Measurements from ENCODE around the gene GALM. TPM values are rescaled to one million over a fixed set of nuclear protein-coding genes. Genes with fewer than 3 reads are reported as not detected.
"Not testable (repeated sequence)": the region's sequence is repeated elsewhere in the genome, so short reads cannot be mapped to it uniquely, and the experiment has no call there.

Gene GALM
- total RNA-seq, 1 donor from 2014 or later: 1.0 TPM

- TF ChIP-seq CTCF (IDR thresholded peaks at IDR 0.05; ENCODE audit: partially characterized antibody, unreplicated experiment): no peak
- Mint-ChIP-seq H3K36me3 (ENCODE audit: unreplicated experiment) (peaks cover 5% of the 10 kb centered on the region), H3K4me3 (ENCODE audit: unreplicated experiment) (no peak overlapping the region), H3K4me1 (ENCODE audit: low read depth, unreplicated experiment) (no peaks in the 10 kb centered on the region), H3K9me3 (ENCODE audit: unreplicated experiment) (peaks cover 2% of the 10 kb centered on the region), H3K27ac (ENCODE audit: unreplicated experiment) (no peak overlapping the region), H3K27me3 (ENCODE audit: unreplicated experiment) (peaks cover 1% of the 10 kb centered on the region)
- DNase-seq: no peak
Observed at GRCh38 chr2:38701542-38701941, 35.6 kb downstream of the GALM start.

GRCh38 chr2:38702413-38702812 lies 36.5 kb downstream of the GALM start:
- Mint-ChIP-seq H3K27me3 (ENCODE audit: unreplicated experiment) (peaks cover 1% of the 10 kb centered on the region), H3K4me1 (ENCODE audit: low read depth, unreplicated experiment) (no peaks in the 10 kb centered on the region), H3K9me3 (ENCODE audit: unreplicated experiment) (peaks cover 2% of the 10 kb centered on the region), H3K36me3 (ENCODE audit: unreplicated experiment) (peaks cover 5% of the 10 kb centered on the region), H3K27ac (ENCODE audit: unreplicated experiment) (no peak overlapping the region), H3K4me3 (ENCODE audit: unreplicated experiment) (no peak overlapping the region)
- DNase-seq: no peak
- no peak for TF ChIP-seq CTCF (IDR thresholded peaks at IDR 0.05; ENCODE audit: partially characterized antibody, unreplicated experiment)

GRCh38 chr2:38703336-38703735 lies 37.4 kb downstream of the GALM start:
- not testable (repeated sequence) for H3K27me3 Mint-ChIP-seq (ENCODE audit: unreplicated experiment); H3K36me3 Mint-ChIP-seq (ENCODE audit: unreplicated experiment); H3K4me3 Mint-ChIP-seq (ENCODE audit: unreplicated experiment); H3K27ac Mint-ChIP-seq (ENCODE audit: unreplicated experiment); H3K9me3 Mint-ChIP-seq (ENCODE audit: unreplicated experiment); H3K4me1 Mint-ChIP-seq (ENCODE audit: low read depth, unreplicated experiment); DNase-seq

GRCh38 chr2:38704664-38705063 lies 38.8 kb downstream of the GALM start:
- Mint-ChIP-seq H3K27me3 (ENCODE audit: unreplicated experiment) (no peaks in the 10 kb centered on the region), H3K4me3 (ENCODE audit: unreplicated experiment) (no peak overlapping the region), H3K36me3 (ENCODE audit: unreplicated experiment) (peaks cover 5% of the 10 kb centered on the region), H3K27ac (ENCODE audit: unreplicated experiment) (no peak overlapping the region), H3K9me3 (ENCODE audit: unreplicated experiment) (peaks cover 2% of the 10 kb centered on the region), H3K4me1 (ENCODE audit: low read depth, unreplicated experiment) (peaks cover 4% of the 10 kb centered on the region)
- no peak for DNase-seq
- TF ChIP-seq CTCF (IDR thresholded peaks at IDR 0.05; ENCODE audit: partially characterized antibody, unreplicated experiment): no peak

- H3K9me3 Mint-ChIP-seq (ENCODE audit: unreplicated experiment): peaks cover 3% of the 10 kb centered on the region
- H3K4me1 Mint-ChIP-seq (ENCODE audit: low read depth, unreplicated experiment): peaks cover 4% of the 10 kb centered on the region
- no peak overlapping the region for H3K4me3 Mint-ChIP-seq (ENCODE audit: unreplicated experiment)
- H3K36me3 Mint-ChIP-seq (ENCODE audit: unreplicated experiment): peaks cover 6% of the 10 kb centered on the region
- no peaks in the 10 kb centered on the region for H3K27me3 Mint-ChIP-seq (ENCODE audit: unreplicated experiment)
- DNase-seq: no peak
- H3K27ac Mint-ChIP-seq (ENCODE audit: unreplicated experiment): no peak overlapping the region
- TF ChIP-seq CTCF (IDR thresholded peaks at IDR 0.05; ENCODE audit: partially characterized antibody, unreplicated experiment): no peak
Observed at GRCh38 chr2:38706846-38707345, 41.0 kb downstream of the GALM start.

- not testable (repeated sequence) for H3K36me3 Mint-ChIP-seq (ENCODE audit: unreplicated experiment); H3K9me3 Mint-ChIP-seq (ENCODE audit: unreplicated experiment); H3K27me3 Mint-ChIP-seq (ENCODE audit: unreplicated experiment); H3K4me1 Mint-ChIP-seq (ENCODE audit: low read depth, unreplicated experiment); H3K4me3 Mint-ChIP-seq (ENCODE audit: unreplicated experiment); H3K27ac Mint-ChIP-seq (ENCODE audit: unreplicated experiment); DNase-seq
Observed at GRCh38 chr2:38708491-38708890, 42.6 kb downstream of the GALM start.
